Peyer's patch (tissue), 4 donors: ENCODE data around the gene EPHB1. TPM values are rescaled to one million over a fixed set of nuclear protein-coding genes. Genes with fewer than 3 reads are reported as not detected.

ENCODE experiments used
- DNase-seq, 3 donors: peaks; one replicate each; pipeline ENCODE4 v3.0.0-alpha.2; 2017 to 2019
- H3K27ac ChIP-seq, 4 donors: fragments of 200-600 bp; sonication (generic); one replicate each; pipeline ENCODE4 v1.5.1; 2016 to 2019
- H3K27me3 ChIP-seq, 2 donors: fragments of 200-600 bp; sonication (generic); one replicate each; pipeline ENCODE4 v1.5.1; 2019
- H3K36me3 ChIP-seq, 3 donors: fragments of 200-600 bp; sonication (generic); one replicate each; pipeline ENCODE4 v1.5.1; 2016 to 2019
- H3K4me1 ChIP-seq, 4 donors: fragments of 200-600 bp; sonication (generic); one replicate each; pipeline ENCODE4 v1.5.1; 2016 to 2019
- H3K4me3 ChIP-seq, 4 donors: fragments of 200-600 bp; sonication (generic); 1 replicate in 3 of 4; 2 replicates in 1 of 4; pipeline ENCODE4 v1.5.1; 2016 to 2019; ENCODE audit warnings: mild to moderate bottlenecking in 1 of 4
- H3K9me3 ChIP-seq, 4 donors: fragments of 200-600 bp; sonication (generic); one replicate each; pipeline ENCODE4 v1.5.1; 2016 to 2019; ENCODE audit warnings: mild to moderate bottlenecking in 1 of 4
- POLR2A ChIP-seq, 2 donors: fragments of 450-650 bp; IDR thresholded peaks; one replicate each; pipeline ENCODE4 v1.5.1; 2017; ENCODE audit warnings: antibody characterized with exemption in 2 of 2, mild to moderate bottlenecking in 2 of 2, moderate library complexity in 2 of 2
- total RNA-seq, 4 donors: library from RNA; depleted of rRNA; stranded (reverse); fragments of >200 nt; gene quantifications; one replicate each; pipeline ENCODE4 v1.1.0, GENCODE V29; 2016
- TF ChIP-seq, protein P1 (sequence below), 6 experiments: fragments of 450-650 bp in 4 of 6; fragments of 200-600 bp in 2 of 6; sonication (generic) in 1 of 6; IDR thresholded peaks; one replicate each; pipeline ENCODE4 v1.5.1; 2017 to 2019; ENCODE audit warnings: antibody characterized with exemption in 6 of 6, mild to moderate bottlenecking in 3 of 6, moderate library complexity in 1 of 6

Gene EPHB1
- total RNA-seq, 4 donors from 2014 or later, result 0.18 to 3.2 (median 0.68) TPM

DNA sequence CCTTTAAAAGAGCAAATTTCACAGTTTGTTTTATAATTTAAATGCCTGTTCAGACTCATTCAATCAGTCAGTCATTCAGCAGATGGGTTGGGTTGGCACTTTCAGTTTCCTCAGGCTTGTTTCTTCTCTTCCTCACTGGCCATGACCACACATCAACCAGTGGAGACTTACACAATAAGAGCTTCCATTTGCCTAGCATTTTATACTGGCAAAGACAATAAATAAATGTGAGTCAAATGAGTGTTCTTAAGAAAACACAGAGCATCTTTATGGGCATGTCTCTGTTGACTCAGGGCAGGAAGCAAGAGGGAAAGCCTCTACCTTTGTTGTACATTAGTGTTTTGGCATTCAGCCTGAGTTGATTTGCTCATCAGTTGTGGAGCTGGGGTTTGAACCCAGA, 122.6 kb downstream of the EPHB1 start:
- Histone ChIP-seq H3K4me1 (no peaks in the 10 kb centered on the region), H3K4me3 (no peak overlapping the region), H3K27ac (no peak overlapping the region), H3K36me3 (no peaks in the 10 kb centered on the region), H3K9me3 (no peaks in the 10 kb centered on the region), H3K27me3 (no peaks in the 10 kb centered on the region)
- DNase-seq, result no peak
- TF ChIP-seq POLR2A (IDR thresholded peaks at IDR 0.05), result no peak
- TF ChIP-seq, protein P1, sequence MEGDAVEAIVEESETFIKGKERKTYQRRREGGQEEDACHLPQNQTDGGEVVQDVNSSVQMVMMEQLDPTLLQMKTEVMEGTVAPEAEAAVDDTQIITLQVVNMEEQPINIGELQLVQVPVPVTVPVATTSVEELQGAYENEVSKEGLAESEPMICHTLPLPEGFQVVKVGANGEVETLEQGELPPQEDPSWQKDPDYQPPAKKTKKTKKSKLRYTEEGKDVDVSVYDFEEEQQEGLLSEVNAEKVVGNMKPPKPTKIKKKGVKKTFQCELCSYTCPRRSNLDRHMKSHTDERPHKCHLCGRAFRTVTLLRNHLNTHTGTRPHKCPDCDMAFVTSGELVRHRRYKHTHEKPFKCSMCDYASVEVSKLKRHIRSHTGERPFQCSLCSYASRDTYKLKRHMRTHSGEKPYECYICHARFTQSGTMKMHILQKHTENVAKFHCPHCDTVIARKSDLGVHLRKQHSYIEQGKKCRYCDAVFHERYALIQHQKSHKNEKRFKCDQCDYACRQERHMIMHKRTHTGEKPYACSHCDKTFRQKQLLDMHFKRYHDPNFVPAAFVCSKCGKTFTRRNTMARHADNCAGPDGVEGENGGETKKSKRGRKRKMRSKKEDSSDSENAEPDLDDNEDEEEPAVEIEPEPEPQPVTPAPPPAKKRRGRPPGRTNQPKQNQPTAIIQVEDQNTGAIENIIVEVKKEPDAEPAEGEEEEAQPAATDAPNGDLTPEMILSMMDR (IDR thresholded peaks at IDR 0.05), result no peak

DNA sequence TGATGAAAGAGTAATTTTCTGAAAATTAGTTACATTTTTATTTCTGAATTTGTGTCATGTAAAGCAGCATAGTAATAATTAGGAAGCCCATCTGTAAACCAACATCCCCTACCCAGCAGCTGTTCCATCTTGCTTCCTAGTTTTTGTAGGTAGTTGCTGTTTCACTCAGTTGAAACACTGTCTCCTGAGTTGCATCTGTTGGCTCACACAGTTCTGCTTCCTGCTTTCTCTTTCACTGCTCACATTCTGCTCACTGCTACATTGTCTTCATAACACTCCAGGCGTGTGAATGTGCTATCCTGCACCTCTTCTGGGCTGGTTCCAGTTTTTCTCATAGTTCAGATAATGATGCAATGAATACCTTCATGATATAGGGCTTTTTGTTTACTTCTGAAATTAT, 123.4 kb downstream of the EPHB1 start:
- H3K27me3 ChIP-seq, result no peaks in the 10 kb centered on the region
- no peak overlapping the region for H3K27ac ChIP-seq

DNA sequence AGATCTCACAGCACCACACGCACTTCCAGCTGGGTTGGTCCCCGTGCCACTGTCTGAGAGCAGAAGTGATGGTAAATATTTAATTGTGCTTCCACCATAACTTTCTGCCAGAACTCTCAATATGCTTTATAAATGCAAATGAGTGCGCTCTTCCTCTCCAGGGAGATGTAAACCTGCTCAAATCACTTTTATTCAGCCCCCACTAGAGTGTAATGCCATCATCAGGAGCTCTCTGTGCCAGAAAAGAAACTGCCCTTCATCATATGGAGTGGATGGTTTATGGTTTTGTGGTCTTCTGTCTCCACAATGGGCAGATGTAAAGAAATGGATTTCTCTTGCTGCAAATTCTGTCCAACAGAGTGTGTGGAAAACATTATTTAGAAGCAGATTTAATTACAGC, 127.0 kb downstream of the EPHB1 start:
- Histone ChIP-seq H3K4me1 (no peaks in the 10 kb centered on the region), H3K36me3 (no peaks in the 10 kb centered on the region), H3K4me3 (no peak overlapping the region), H3K27ac (no peak overlapping the region), H3K27me3 (no peaks in the 10 kb centered on the region), H3K9me3 (peaks cover 0 to 3% (median 0%) of the 10 kb centered on the region in 4 donors)
- TF ChIP-seq, protein P1 (IDR thresholded peaks at IDR 0.05), result no peak
- TF ChIP-seq POLR2A (IDR thresholded peaks at IDR 0.05), result no peak
- DNase-seq, result no peak

More for the DNA sequence above, 123.4 kb downstream of the EPHB1 start:
- Histone ChIP-seq H3K4me3 (no peak overlapping the region), H3K4me1 (no peaks in the 10 kb centered on the region), H3K36me3 (no peaks in the 10 kb centered on the region), H3K9me3 (no peaks in the 10 kb centered on the region)
- no peak for TF ChIP-seq POLR2A (IDR thresholded peaks at IDR 0.05)
- TF ChIP-seq, protein P1 (IDR thresholded peaks at IDR 0.05), result no peak
- no peak for DNase-seq

DNA sequence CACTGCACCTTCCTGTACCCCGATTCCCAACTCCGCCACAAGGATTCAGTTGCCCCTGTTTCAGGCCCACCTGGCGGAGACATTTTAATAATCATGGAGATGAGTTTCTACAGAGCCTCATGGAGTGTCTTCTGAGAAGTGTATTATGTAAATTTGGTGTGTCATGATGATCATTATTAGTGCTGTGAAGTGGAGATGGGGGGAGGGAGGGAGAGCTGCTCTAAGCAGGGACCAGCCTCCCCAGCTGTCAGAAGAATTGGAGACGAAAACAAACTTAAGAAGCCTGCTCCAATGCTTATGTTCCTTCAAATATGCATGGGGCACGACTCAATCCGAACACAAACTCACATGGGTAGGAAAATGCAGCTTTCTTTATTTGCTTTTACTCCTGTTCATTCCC, 127.8 kb downstream of the EPHB1 start:
- Histone ChIP-seq H3K27me3 (no peaks in the 10 kb centered on the region), H3K9me3 (peaks cover 0 to 3% (median 0%) of the 10 kb centered on the region in 4 donors), H3K36me3 (no peaks in the 10 kb centered on the region), H3K4me3 (no peak overlapping the region), H3K27ac (no peak overlapping the region), H3K4me1 (no peaks in the 10 kb centered on the region)
- DNase-seq, result no peak
- no peak for TF ChIP-seq POLR2A (IDR thresholded peaks at IDR 0.05)
- TF ChIP-seq, protein P1 (IDR thresholded peaks at IDR 0.05), result no peak

DNA sequence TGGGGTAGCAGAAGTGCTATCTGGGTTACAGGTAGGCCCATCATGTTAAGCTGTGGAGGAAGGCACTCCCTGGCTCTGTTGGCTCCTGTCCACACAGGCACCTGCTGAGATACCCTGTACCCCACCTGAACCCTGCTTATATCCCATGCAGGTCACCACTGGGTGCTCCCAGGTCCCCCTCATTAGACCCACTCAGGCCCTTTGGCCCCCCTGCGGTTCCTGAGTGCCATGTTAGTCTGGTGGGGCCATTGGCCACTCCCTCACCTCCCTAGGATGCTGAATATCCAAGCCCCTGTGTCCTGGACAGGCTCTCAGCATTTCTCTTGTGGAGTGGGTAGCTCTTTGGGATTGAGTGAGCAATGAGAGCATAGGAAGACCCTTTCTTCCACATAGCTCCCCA, 128.2 kb downstream of the EPHB1 start:
- TF ChIP-seq, protein P1 (IDR thresholded peaks at IDR 0.05), result no peak
- TF ChIP-seq POLR2A (IDR thresholded peaks at IDR 0.05), result no peak
- H3K9me3 ChIP-seq, result peaks cover 0 to 3% (median 0%) of the 10 kb centered on the region in 4 donors
- no peaks in the 10 kb centered on the region for H3K4me1 ChIP-seq
- H3K36me3 ChIP-seq, result no peaks in the 10 kb centered on the region
- no peak overlapping the region for H3K4me3 ChIP-seq
- H3K27ac ChIP-seq, result no peak overlapping the region
- no peak for DNase-seq
- no peaks in the 10 kb centered on the region for H3K27me3 ChIP-seq

DNA sequence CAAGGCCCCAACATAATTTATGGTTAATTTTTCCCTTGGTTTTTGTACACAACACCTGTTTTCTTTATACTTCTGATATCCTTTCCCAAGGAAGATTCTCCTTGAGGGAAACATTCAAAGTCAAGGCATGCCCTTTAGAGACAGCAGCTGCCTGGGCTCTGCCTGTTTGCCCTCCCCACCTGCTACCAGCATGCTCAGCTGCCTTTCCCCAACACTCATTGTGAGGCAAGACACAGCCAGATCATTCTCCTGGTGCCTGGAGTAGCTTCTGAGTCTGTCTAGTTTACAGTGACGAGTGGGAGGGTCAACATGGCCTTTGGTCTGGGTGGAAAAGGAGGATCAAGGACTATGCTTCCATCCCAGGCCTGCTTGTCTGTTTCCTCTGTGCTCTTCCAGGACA, 132.5 kb downstream of the EPHB1 start:
- H3K27ac ChIP-seq, result no peak overlapping the region
- H3K36me3 ChIP-seq, result no peaks in the 10 kb centered on the region
- no peak for TF ChIP-seq POLR2A (IDR thresholded peaks at IDR 0.05)
- peaks cover 0 to 3% (median 0%) of the 10 kb centered on the region in 4 donors for H3K9me3 ChIP-seq
- no peaks in the 10 kb centered on the region for H3K27me3 ChIP-seq
- no peak overlapping the region for H3K4me3 ChIP-seq
- DNase-seq, result no peak
- H3K4me1 ChIP-seq, result no peaks in the 10 kb centered on the region
